Amniotic stem cell (primary cell): ENCODE results near the gene MED10.

Experiments
- DNase-seq: peaks from one replicate; lab custom pipeline; 2025; lab: John Stamatoyannopoulos, UW

The MED10 gene

GRCh38 chr5:6377905-6378765 lies at the start of gene MED10:
Gene MED10 (minus strand): TSS chr5:6378547. CDS start chr5:6378483, 64 bp downstream.
- peak; percentile 82 for DNase-seq

- DNase-seq, result no peak
Measured at GRCh38 chr5:6427694-6428093, 49.3 kb upstream of the MED10 start.

GRCh38 chr5:6424700-6425099 lies 46.4 kb upstream of the MED10 start:
- DNase-seq, result no peak

- DNase-seq, result no peak
Measured at GRCh38 chr5:6424110-6424659, 45.8 kb upstream of the MED10 start.

GRCh38 chr5:6423327-6424109 lies 45.2 kb upstream of the MED10 start:
- no peak for DNase-seq

GRCh38 chr5:6419340-6419852 lies 41.0 kb upstream of the MED10 start:
- no peak for DNase-seq

- no peak for DNase-seq
Measured at GRCh38 chr5:6418679-6419276, 40.4 kb upstream of the MED10 start.

- no peak for DNase-seq
Measured at GRCh38 chr5:6417657-6418056, 39.3 kb upstream of the MED10 start.

- DNase-seq, result no peak
Measured at GRCh38 chr5:6412811-6413210, 34.5 kb upstream of the MED10 start.

GRCh38 chr5:6411141-6411540 lies 32.8 kb upstream of the MED10 start:
- DNase-seq, result no peak

GRCh38 chr5:6410421-6410820 lies 32.1 kb upstream of the MED10 start:
- DNase-seq, result no peak

- DNase-seq, result no peak
Measured at GRCh38 chr5:6408627-6409446, 30.5 kb upstream of the MED10 start.

- no peak for DNase-seq
Measured at GRCh38 chr5:6408260-6408596, 29.9 kb upstream of the MED10 start.

GRCh38 chr5:6407558-6408259 lies 29.4 kb upstream of the MED10 start:
- no peak for DNase-seq

GRCh38 chr5:6405591-6405990 lies 27.2 kb upstream of the MED10 start:
- no peak for DNase-seq

GRCh38 chr5:6404129-6404528 lies 25.8 kb upstream of the MED10 start:
- no peak for DNase-seq

- DNase-seq, result no peak
Measured at GRCh38 chr5:6403416-6403815, 25.1 kb upstream of the MED10 start.

- no peak for DNase-seq
Measured at GRCh38 chr5:6402939-6403338, 24.6 kb upstream of the MED10 start.

GRCh38 chr5:6401410-6401809 lies 23.1 kb upstream of the MED10 start:
- no peak for DNase-seq

- DNase-seq, result no peak
Measured at GRCh38 chr5:6399980-6400910, 21.9 kb upstream of the MED10 start.
